GM21381 (cell line): ENCODE results near the gene PTPRD.
"Not testable (repeated sequence)": the region's sequence is repeated elsewhere in the genome, so short reads cannot be mapped to it uniquely, and the experiment has no call there.

Experiments used
- ATAC-seq: cut with Tn5 transposase; IDR thresholded peaks from one replicate; pipeline ENCODE4 v1.9.1; 2021; ENCODE audit warnings: mild to moderate bottlenecking, moderate library complexity; ENCODE audit not compliant: unreplicated experiment

PTPRD gene

GRCh38 chr9:8958358-8958757 is 1654.4 kb downstream of the PTPRD start:
- ATAC-seq, result no peak

GRCh38 chr9:8955315-8955714 is 1657.5 kb downstream of the PTPRD start:
- no peak for ATAC-seq

GRCh38 chr9:8946461-8946860 is 1666.3 kb downstream of the PTPRD start:
- ATAC-seq, result no peak

- ATAC-seq, result no peak
Measured at GRCh38 chr9:8943392-8943791, 1669.4 kb downstream of the PTPRD start.

- ATAC-seq, result no peak
Measured at GRCh38 chr9:8940650-8941049, 1672.2 kb downstream of the PTPRD start.

- no peak for ATAC-seq
Measured at GRCh38 chr9:8926461-8926860, 1686.3 kb downstream of the PTPRD start.

- no peak for ATAC-seq
Measured at GRCh38 chr9:8924562-8924961, 1688.2 kb downstream of the PTPRD start.

GRCh38 chr9:8920478-8921183 is 1692.2 kb downstream of the PTPRD start:
- not testable (repeated sequence) for ATAC-seq

GRCh38 chr9:8917956-8918739 is 1694.7 kb downstream of the PTPRD start:
- ATAC-seq, result no peak

GRCh38 chr9:8916771-8917170 is 1696.0 kb downstream of the PTPRD start:
- no peak for ATAC-seq

- no peak for ATAC-seq
Measured at GRCh38 chr9:8907868-8908267, 1704.9 kb downstream of the PTPRD start.

- no peak for ATAC-seq
Measured at GRCh38 chr9:8905731-8906130, 1707.1 kb downstream of the PTPRD start.

- ATAC-seq, result no peak
Measured at GRCh38 chr9:8904771-8905515, 1707.9 kb downstream of the PTPRD start.

GRCh38 chr9:8903077-8903476 is 1709.7 kb downstream of the PTPRD start:
- ATAC-seq, result no peak

- ATAC-seq, result no peak
Measured at GRCh38 chr9:8901146-8901545, 1711.7 kb downstream of the PTPRD start.

GRCh38 chr9:8899511-8899910 is 1713.3 kb downstream of the PTPRD start:
- ATAC-seq, result no peak

GRCh38 chr9:8895861-8896224 is 1717.0 kb downstream of the PTPRD start:
- no peak for ATAC-seq

GRCh38 chr9:8895106-8895860 is 1717.5 kb downstream of the PTPRD start:
- no peak for ATAC-seq

GRCh38 chr9:8890695-8891094 is 1722.1 kb downstream of the PTPRD start:
- no peak for ATAC-seq

- ATAC-seq, result no peak
Measured at GRCh38 chr9:8889100-8889499, 1723.7 kb downstream of the PTPRD start.

GRCh38 chr9:8888591-8888990 is 1724.2 kb downstream of the PTPRD start:
- ATAC-seq, result no peak
